H1 (cell line): Measurements from ENCODE around the gene PPOX. TPM values are rescaled to one million over a fixed set of nuclear protein-coding genes. Genes with fewer than 3 reads are reported as not detected.

Source experiments
- CREB1 ChIP-seq: IDR thresholded peaks from 2 replicates; pipeline ENCODE4 v1.6.1; 2012; ENCODE audit warnings: inconsistent platforms
- HDAC2 ChIP-seq, 2 experiments: fragments of 300-600 bp in 1 of 2; sonication (generic) in 1 of 2; IDR thresholded peaks; 2 replicates each; pipeline ENCODE4 v1.6.1; 2011 to 2012; ENCODE audit warnings: low read depth in 2 of 2, low read length in 2 of 2, mild to moderate bottlenecking in 2 of 2, moderate library complexity in 2 of 2, borderline replicate concordance in 1 of 2, inconsistent platforms in 1 of 2
- KDM5A ChIP-seq: fragments of 200-600 bp; IDR thresholded peaks from 2 replicates; pipeline ENCODE4 v1.7.1; 2012; ENCODE audit warnings: mild to moderate bottlenecking, low read length, inconsistent platforms, mixed read lengths
- PHF8 ChIP-seq: fragments of 200-600 bp; sonication (generic); conservative IDR thresholded peaks from 2 replicates; pipeline ENCODE4 v1.7.1; 2012; ENCODE audit warnings: low read depth, mild to moderate bottlenecking, inconsistent platforms, low read length, moderate library complexity
- POLR2A ChIP-seq, 2 experiments: IDR thresholded peaks; 1 replicate in 1 of 2; 2 replicates in 1 of 2; pipeline ENCODE4 v1.6.1; 2011; ENCODE audit warnings: low read depth in 2 of 2, low read length in 2 of 2, mild to moderate bottlenecking in 2 of 2; ENCODE audit errors: control extremely low read depth in 1 of 2
- RXRA ChIP-seq: IDR thresholded peaks from 2 replicates; pipeline ENCODE4 v1.6.1; 2011; ENCODE audit warnings: low read depth, mild to moderate bottlenecking, low read length, moderate library complexity; ENCODE audit not compliant: insufficient read depth
- polyA plus RNA-seq, 7 experiments: library from polyadenylated mRNA; depleted of rRNA in 3 of 7; stranded (reverse) in 5 of 7; unstranded in 2 of 7; fragments of >200 nt in 5 of 7; fragments of 200-250 nt in 2 of 7; gene quantifications; 1 replicate in 5 of 7; 2 replicates in 1 of 7; 4 replicates in 1 of 7; pipeline versions ENCODE4 v1.2.1 to v1.2.3, GENCODE V29; 2011 to 2013; ENCODE audit warnings: missing spikeins in 2 of 7, mixed read lengths in 2 of 7
- total RNA-seq: library from RNA; stranded (reverse); fragmentation: NEBNext Ultra II Directional; extraction: Animal tissue kit (Norgen Biotek cat#: 25700); gene quantifications from 2 replicates; pipeline ENCODE4 v1.2.1, GENCODE V29; 2021

PPOX gene
- total and polyA plus RNA-seq, 2 of the 8 experiments (the other 6 are each of a cell fraction or from before 2014, with no cell fraction given) = 39.4 to 40.4 TPM

DNA sequence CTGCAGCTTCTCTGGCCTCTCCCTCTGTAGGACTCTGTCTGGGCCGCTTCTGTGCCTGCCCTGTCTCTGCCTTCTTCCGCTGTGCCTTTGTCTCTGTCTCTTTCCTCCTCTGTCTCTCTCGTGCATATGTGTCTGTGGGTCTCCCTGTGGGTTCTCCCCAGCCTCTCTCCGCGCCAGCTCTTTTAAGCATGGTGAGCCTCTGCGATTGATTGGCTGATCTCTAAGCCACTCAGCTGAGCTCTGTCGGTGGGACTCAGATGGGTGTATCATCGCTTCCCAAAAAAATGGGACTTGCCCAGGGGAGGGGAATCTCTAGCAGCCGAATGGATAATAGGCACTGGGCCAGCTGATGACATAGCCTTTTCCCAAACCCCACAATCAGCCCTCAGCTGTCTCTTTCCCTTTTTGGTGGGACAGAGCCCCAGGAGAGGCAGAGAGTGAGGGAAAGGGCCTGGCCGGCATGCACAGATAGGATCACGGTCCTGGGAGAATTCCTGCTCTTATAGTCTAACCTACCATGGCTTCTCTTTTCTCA lies 32.7 kb downstream of the PPOX start, which contains the start of gene ADAMTS4 (continued):
- TF ChIP-seq HDAC2 (IDR thresholded peaks at IDR 0.05; ENCODE audit: borderline replicate concordance in 1 of 2, low read depth in 2 of 2, low read length in 2 of 2) (no peak), RXRA (no peak), CREB1 (no peak), POLR2A (IDR thresholded peaks at IDR 0.05; ENCODE audit: control extremely low read depth in 1 of 2, low read depth in 2 of 2, low read length in 2 of 2) (peak in 1 of 2 experiments; percentile 81; a peak in 2 of 3 replicates), KDM5A (no peak), PHF8 (no peak)
